GM21737 (cell line): Measurements from ENCODE around the gene KRT17.
A peak's percentile ranks its signal among the peaks of the same experiment; 100 is the strongest.

ENCODE experiments used
- ATAC-seq: cut with Tn5 transposase; IDR thresholded peaks from one replicate; pipeline ENCODE4 v1.9.1; 2021; ENCODE audit warnings: mild to moderate bottlenecking, moderate library complexity; ENCODE audit not compliant: unreplicated experiment

KRT17 gene

GRCh38 chr17:41624208-41625101 lies at the start of gene KRT17:
Gene KRT17, minus strand, starts transcription at chr17:41624575. Its CDS starts 66 bp downstream, at chr17:41624509.
- no peak for ATAC-seq

GRCh38 chr17:41672153-41672552 lies 47.8 kb upstream of the KRT17 start:
- ATAC-seq: no peak

- no peak for ATAC-seq
These were observed 43.1 kb upstream of the KRT17 start for GRCh38 chr17:41667280-41668041.

GRCh38 chr17:41666708-41667279 lies 42.4 kb upstream of the KRT17 start:
- ATAC-seq: no peak

- peak; percentile 38 for ATAC-seq
These were observed 41.9 kb upstream of the KRT17 start for GRCh38 chr17:41666237-41666641.

GRCh38 chr17:41665566-41666236 lies 41.3 kb upstream of the KRT17 start:
- peak; percentile 59 for ATAC-seq

- ATAC-seq: no peak
These were observed 40.5 kb upstream of the KRT17 start for GRCh38 chr17:41664587-41665565.

- ATAC-seq: no peak
These were observed 39.7 kb upstream of the KRT17 start for GRCh38 chr17:41664172-41664457.

GRCh38 chr17:41663451-41664171 lies 39.2 kb upstream of the KRT17 start:
- no peak for ATAC-seq

- ATAC-seq: no peak
These were observed 35.9 kb upstream of the KRT17 start for GRCh38 chr17:41660221-41660711.

- ATAC-seq: no peak
These were observed 35.2 kb upstream of the KRT17 start for GRCh38 chr17:41659427-41660212.

GRCh38 chr17:41658846-41659245 lies 34.5 kb upstream of the KRT17 start:
- no peak for ATAC-seq

- no peak for ATAC-seq
These were observed 33.6 kb upstream of the KRT17 start for GRCh38 chr17:41657936-41658335.

GRCh38 chr17:41657176-41657754 lies 32.9 kb upstream of the KRT17 start:
- no peak for ATAC-seq

- no peak for ATAC-seq
These were observed 32.1 kb upstream of the KRT17 start for GRCh38 chr17:41656249-41657023.

- ATAC-seq: no peak
These were observed 31.3 kb upstream of the KRT17 start for GRCh38 chr17:41655611-41656111.
